ENCODE results near the gene ASPSCR1.

The ASPSCR1 gene

GRCh38 chr17:81977211-81977808 is at the start of gene ASPSCR1:
ASPSCR1 (plus strand) TSS chr17:81977629; CDS start chr17:81977647, 18 bp downstream.
- peak; percentile 79 to 81 for DNase-seq (ENCODE audit: low read depth in 2 of 2)

GRCh38 chr17:81927653-81928543 is 49.5 kb upstream of the ASPSCR1 start, which contains the start of gene MAFG:
MAFG (minus strand) TSS chr17:81927735; CDS start chr17:81923185, 4,550 bp downstream.
- peak; percentile 75 to 79 for DNase-seq (ENCODE audit: low read depth in 2 of 2)

- DNase-seq (ENCODE audit: low read depth in 2 of 2): no peak
Measured at GRCh38 chr17:81928544-81929252, 48.7 kb upstream of the ASPSCR1 start.

GRCh38 chr17:81929253-81930141 is 47.9 kb upstream of the ASPSCR1 start:
- no peak for DNase-seq (ENCODE audit: low read depth in 2 of 2)

GRCh38 chr17:81930142-81931125 is 47.0 kb upstream of the ASPSCR1 start:
- no peak for DNase-seq (ENCODE audit: low read depth in 2 of 2)

- no peak for DNase-seq (ENCODE audit: low read depth in 2 of 2)
Measured at GRCh38 chr17:81931189-81931556, 46.3 kb upstream of the ASPSCR1 start.

GRCh38 chr17:81931557-81932332 is 45.7 kb upstream of the ASPSCR1 start:
- no peak for DNase-seq (ENCODE audit: low read depth in 2 of 2)

GRCh38 chr17:81932333-81932983 is 45.0 kb upstream of the ASPSCR1 start:
- no peak for DNase-seq (ENCODE audit: low read depth in 2 of 2)

- no peak for DNase-seq (ENCODE audit: low read depth in 2 of 2)
Measured at GRCh38 chr17:81933178-81933699, 44.2 kb upstream of the ASPSCR1 start.

- no peak for DNase-seq (ENCODE audit: low read depth in 2 of 2)
Measured at GRCh38 chr17:81934098-81934757, 43.2 kb upstream of the ASPSCR1 start.

- DNase-seq (ENCODE audit: low read depth in 2 of 2): no peak
Measured at GRCh38 chr17:81934850-81935708, 42.4 kb upstream of the ASPSCR1 start.

GRCh38 chr17:81935709-81936084 is 41.7 kb upstream of the ASPSCR1 start:
- DNase-seq (ENCODE audit: low read depth in 2 of 2): no peak

- DNase-seq (ENCODE audit: low read depth in 2 of 2): no peak
Measured at GRCh38 chr17:81939218-81939617, 38.2 kb upstream of the ASPSCR1 start.

- no peak for DNase-seq (ENCODE audit: low read depth in 2 of 2)
Measured at GRCh38 chr17:81939881-81940385, 37.5 kb upstream of the ASPSCR1 start.

GRCh38 chr17:81940538-81941483 is 36.6 kb upstream of the ASPSCR1 start:
- no peak for DNase-seq (ENCODE audit: low read depth in 2 of 2)

Measured in activated CD8-positive, alpha-beta memory T cell treated with anti-CD3 and anti-CD28 coated beads for 4 hours (primary cell).